Measurements from ENCODE around the gene JARID2.

DNA sequence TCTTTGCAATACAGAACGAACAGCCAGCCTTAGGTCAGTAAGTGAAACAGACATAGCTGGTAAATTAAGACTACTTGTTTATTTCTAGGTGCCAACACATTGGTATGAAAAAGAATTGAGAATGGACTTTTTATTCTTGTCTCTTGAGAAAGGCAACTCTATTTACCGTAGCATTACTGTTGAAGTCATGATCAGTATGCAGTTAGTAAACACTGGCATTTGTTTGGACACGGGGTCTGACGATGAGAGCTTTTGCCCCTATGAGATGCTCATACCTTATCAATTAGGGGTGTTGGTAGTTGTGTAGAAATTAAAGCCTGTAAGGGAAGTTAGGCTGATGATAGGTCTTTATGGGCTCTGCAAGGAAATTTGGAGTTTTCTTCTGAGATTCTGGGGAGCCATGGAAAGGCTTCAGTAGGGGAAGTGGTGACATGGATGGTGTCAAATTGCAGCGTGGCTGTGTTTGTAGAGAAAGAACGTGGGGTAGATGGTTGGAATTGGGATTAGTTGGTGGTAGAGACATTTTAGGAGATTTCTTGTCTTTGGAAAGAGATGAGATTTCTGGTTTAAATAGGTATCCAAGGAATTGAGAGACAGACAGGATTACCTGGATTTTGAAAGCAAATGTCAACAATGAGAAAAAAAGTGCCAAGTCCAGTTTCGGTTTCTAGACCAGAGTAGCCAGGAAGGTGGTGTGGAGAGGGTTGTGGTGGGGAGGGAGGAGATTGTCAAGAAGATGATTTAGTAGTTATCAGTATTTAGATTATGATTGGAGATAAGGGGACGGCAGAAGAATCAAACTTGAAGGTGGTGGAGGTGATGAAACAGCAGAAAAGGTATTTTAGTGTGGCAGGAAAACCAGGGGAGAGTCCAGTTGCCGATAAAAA is 116.6 kb downstream of the JARID2 start:
- TF ChIP-seq, protein P1, sequence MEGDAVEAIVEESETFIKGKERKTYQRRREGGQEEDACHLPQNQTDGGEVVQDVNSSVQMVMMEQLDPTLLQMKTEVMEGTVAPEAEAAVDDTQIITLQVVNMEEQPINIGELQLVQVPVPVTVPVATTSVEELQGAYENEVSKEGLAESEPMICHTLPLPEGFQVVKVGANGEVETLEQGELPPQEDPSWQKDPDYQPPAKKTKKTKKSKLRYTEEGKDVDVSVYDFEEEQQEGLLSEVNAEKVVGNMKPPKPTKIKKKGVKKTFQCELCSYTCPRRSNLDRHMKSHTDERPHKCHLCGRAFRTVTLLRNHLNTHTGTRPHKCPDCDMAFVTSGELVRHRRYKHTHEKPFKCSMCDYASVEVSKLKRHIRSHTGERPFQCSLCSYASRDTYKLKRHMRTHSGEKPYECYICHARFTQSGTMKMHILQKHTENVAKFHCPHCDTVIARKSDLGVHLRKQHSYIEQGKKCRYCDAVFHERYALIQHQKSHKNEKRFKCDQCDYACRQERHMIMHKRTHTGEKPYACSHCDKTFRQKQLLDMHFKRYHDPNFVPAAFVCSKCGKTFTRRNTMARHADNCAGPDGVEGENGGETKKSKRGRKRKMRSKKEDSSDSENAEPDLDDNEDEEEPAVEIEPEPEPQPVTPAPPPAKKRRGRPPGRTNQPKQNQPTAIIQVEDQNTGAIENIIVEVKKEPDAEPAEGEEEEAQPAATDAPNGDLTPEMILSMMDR (IDR thresholded peaks at IDR 0.05; ENCODE audit: low read length): no peak
- no peak for TF ChIP-seq EZH2 (optimal IDR thresholded peaks at IDR 0.05; ENCODE audit: low read depth, low read length)
- TF ChIP-seq EZH2phosphoT487 (IDR thresholded peaks at IDR 0.05; ENCODE audit: low read length): no peak
